ENCODE data around the gene SPATA2L. TPM values are rescaled to one million over a fixed set of nuclear protein-coding genes. Genes with fewer than 3 reads are reported as not detected.

SPATA2L gene
- total and polyA plus RNA-seq, 3 experiments from 2014 or later = 7.0 to 10.3 (median 7.6) TPM

DNA sequence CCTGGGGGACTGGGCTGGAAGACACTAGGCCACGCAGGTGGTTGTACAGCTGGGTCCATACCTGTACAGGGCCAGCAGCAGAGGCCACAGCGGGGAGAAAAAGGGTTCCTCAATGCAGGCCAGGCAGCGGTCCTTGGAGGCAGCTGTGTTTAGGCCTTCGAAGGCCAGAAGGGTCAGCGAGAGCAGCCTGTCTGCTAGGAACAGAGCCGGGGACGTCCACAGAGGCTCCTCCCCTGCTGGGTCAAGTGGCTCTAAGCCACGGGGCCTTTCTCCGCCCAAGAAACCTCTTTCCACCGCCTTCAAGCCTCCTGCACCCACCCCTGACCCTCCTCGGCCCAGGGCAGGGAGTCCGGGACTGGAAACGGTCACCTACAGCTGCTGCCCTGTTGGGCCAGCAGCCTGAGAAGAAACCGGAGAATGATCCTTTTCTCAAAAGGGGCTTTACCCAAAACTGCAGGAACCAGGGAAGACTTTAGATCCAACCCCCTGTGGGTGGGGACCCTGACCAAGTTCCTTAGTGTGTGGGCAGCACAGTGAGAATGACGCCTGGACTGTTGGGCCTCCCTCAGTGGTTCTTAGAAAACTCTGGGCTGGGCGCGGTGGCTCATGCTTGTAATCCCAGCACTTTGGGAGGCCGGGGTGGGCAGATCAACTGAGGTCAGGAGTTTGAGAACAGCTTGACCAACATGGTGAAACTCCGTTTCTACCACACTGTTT, 8.4 kb upstream of the SPATA2L start:
- ChIA-PET POLR2A (interaction anchor here (0.7 kb wide), 1 partner anchor 14 kb away, joined by 4 read pairs; no protein-coding TSS in a partner anchor), CTCF (interaction anchor here (0.6 to 17.8 kb wide), 8 partner anchors 9 to 200 kb away, joined by 3 to 323 read pairs (median 6); no protein-coding TSS in a partner anchor)
- no peaks in the 10 kb centered on the region for H3K36me3 Mint-ChIP-seq
- Histone ChIP-seq H3K27me3 (ENCODE audit: insufficient read depth, low read length, poor library complexity, severe bottlenecking) (no peaks in the 10 kb centered on the region), H3K4me1 (ENCODE audit: insufficient read depth, low read length) (peaks cover 15% of the 10 kb centered on the region), H3K4me3 (ENCODE audit: low read length) (no peak overlapping the region), H3K9me3 (ENCODE audit: low read length) (no peaks in the 10 kb centered on the region), H3K36me3 (ENCODE audit: insufficient read depth, low read length) (no peaks in the 10 kb centered on the region), H3K27ac (ENCODE audit: low read depth, low read length) (peak overlapping the region; percentile 33)
- peak overlapping the region in 4 of 7 donors; percentile 15 to 61 (median 33) for H3K4me3 Mint-ChIP-seq
- peaks cover 6 to 15% (median 10%) of the 10 kb centered on the region in 3 donors for H3K4me1 Mint-ChIP-seq
- H3K9me3 Mint-ChIP-seq = no peaks in the 10 kb centered on the region
- peak overlapping the region in 3 of 8 donors; percentile 58 to 74 (median 74) for H3K27ac Mint-ChIP-seq
- no peaks in the 10 kb centered on the region for H3K27me3 Mint-ChIP-seq
- DNase-seq = no peak

DNA sequence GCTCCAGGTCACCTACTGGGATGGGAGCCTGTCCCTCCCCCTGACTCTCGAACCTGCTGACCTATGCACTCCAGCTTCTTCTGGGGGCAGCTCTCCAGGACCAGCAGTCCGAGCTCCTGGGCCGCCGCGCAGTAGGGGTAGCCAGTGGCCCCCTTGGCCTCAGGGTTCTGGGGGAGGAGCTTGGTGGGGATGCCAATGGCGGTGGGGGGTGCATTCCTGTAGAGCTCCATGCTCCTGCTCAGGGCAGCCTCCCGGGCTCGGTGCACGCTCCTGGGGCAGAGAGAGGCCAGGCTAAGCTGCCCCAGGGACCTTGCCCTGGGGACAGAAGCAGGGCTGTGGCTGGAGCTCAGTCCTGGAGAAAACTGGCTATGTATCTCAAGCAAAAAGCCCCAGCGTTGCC, 7.7 kb upstream of the SPATA2L start:
- ChIA-PET CTCF (interaction anchor here (0.6 to 17.8 kb wide), 9 partner anchors 9 to 239 kb away, joined by 3 to 323 read pairs (median 6); no protein-coding TSS in a partner anchor), POLR2A (interaction anchor here (0.7 kb wide), 1 partner anchor 15 kb away, joined by 4 read pairs; no protein-coding TSS in a partner anchor)
- H3K4me3 ChIP-seq (ENCODE audit: low read length) = no peak overlapping the region
- no peaks in the 10 kb centered on the region for H3K9me3 ChIP-seq (ENCODE audit: low read length)
- H3K4me3 Mint-ChIP-seq = no peak overlapping the region
- H3K27ac Mint-ChIP-seq = peak overlapping the region in 1 of 8 donors; percentile 74
- no peaks in the 10 kb centered on the region for H3K27me3 Mint-ChIP-seq
- no peak for DNase-seq
- H3K36me3 ChIP-seq (ENCODE audit: insufficient read depth, low read length) = no peaks in the 10 kb centered on the region
- no peaks in the 10 kb centered on the region for H3K9me3 Mint-ChIP-seq
- H3K4me1 Mint-ChIP-seq = peaks cover 5 to 15% (median 6%) of the 10 kb centered on the region in 3 donors
- H3K36me3 Mint-ChIP-seq = no peaks in the 10 kb centered on the region
- no peak overlapping the region for H3K27ac ChIP-seq (ENCODE audit: low read depth, low read length)
- H3K27me3 ChIP-seq (ENCODE audit: insufficient read depth, low read length, poor library complexity, severe bottlenecking) = no peaks in the 10 kb centered on the region
- peaks cover 15% of the 10 kb centered on the region for H3K4me1 ChIP-seq (ENCODE audit: insufficient read depth, low read length)

DNA sequence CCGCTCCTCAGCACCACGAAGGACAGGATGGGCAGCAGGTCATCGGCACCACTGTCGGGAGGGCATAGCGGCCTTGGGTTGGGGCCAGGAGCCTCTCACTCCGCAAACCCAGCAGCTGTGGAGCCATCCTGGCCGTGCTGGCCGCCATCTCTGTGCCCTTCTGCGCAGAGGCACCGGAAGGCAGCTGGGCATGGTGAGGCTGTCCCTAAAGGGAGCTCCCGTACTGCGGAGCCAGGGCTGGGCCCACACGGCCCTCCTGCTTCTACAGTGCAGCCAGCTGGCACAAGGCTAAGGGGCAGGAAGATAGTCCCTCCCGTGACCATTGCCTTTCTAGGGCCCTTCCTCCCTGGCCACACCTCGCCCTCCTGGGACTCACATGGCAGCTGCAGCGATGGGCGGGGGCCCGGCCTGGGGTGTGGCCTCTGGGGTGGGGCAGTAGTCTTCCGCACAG, 7.0 kb upstream of the SPATA2L start:
- no peak for DNase-seq
- H3K9me3 Mint-ChIP-seq = no peaks in the 10 kb centered on the region
- Histone ChIP-seq H3K9me3 (ENCODE audit: low read length) (no peaks in the 10 kb centered on the region), H3K27me3 (ENCODE audit: insufficient read depth, low read length, poor library complexity, severe bottlenecking) (no peaks in the 10 kb centered on the region), H3K4me1 (ENCODE audit: insufficient read depth, low read length) (peaks cover 15% of the 10 kb centered on the region), H3K27ac (ENCODE audit: low read depth, low read length) (no peak overlapping the region), H3K36me3 (ENCODE audit: insufficient read depth, low read length) (no peaks in the 10 kb centered on the region), H3K4me3 (ENCODE audit: low read length) (no peak overlapping the region)
- no peak overlapping the region for H3K27ac Mint-ChIP-seq
- H3K4me3 Mint-ChIP-seq = no peak overlapping the region
- CTCF ChIA-PET = interaction anchor here (1.2 to 17.8 kb wide), 6 partner anchors 9 to 239 kb away, joined by 4 to 323 read pairs (median 8); no protein-coding TSS in a partner anchor
- H3K36me3 Mint-ChIP-seq = no peaks in the 10 kb centered on the region
- H3K27me3 Mint-ChIP-seq = no peaks in the 10 kb centered on the region
- H3K4me1 Mint-ChIP-seq = peaks cover 5 to 15% (median 6%) of the 10 kb centered on the region in 3 donors
- POLR2A ChIA-PET = interaction anchor here (1.2 to 3.6 kb wide), 2 partner anchors 9 to 16 kb away, joined by 3 to 24 read pairs; no protein-coding TSS in a partner anchor

DNA sequence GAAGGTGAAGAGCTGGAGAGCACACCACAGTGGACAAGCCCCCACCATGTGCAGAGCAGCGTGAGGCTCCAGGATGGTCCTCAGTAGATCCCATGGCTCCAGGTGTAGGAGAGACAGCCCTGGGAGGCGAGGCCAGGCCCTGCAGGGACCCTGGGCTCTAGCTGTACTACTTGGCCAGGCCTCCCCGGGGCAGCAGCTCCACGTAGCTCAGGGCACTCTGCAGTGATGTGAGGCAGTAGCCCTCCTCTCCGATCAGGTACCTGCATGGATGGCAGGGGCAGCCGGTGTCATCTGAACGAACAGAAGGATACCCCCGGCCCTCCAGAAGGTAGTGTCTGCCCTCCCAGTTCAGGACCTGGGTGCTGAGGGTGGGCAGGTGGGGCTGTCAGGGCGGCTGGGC, 6.2 kb upstream of the SPATA2L start:
- H3K27me3 Mint-ChIP-seq = no peaks in the 10 kb centered on the region
- CTCF ChIA-PET = interaction anchor here (1.1 to 17.8 kb wide), 7 partner anchors 8 to 240 kb away, joined by 3 to 323 read pairs (median 9); no protein-coding TSS in a partner anchor
- H3K27ac Mint-ChIP-seq = peak overlapping the region in 1 of 8 donors; percentile 61
- H3K9me3 Mint-ChIP-seq = no peaks in the 10 kb centered on the region
- H3K4me3 ChIP-seq (ENCODE audit: low read length) = no peak overlapping the region
- H3K27ac ChIP-seq (ENCODE audit: low read depth, low read length) = no peak overlapping the region
- peaks cover 6 to 16% (median 9%) of the 10 kb centered on the region in 3 donors for H3K4me1 Mint-ChIP-seq
- POLR2A ChIA-PET = interaction anchor here (1.2 to 3.6 kb wide), 2 partner anchors 10 to 17 kb away, joined by 3 to 24 read pairs; no protein-coding TSS in a partner anchor
- no peak for DNase-seq
- no peaks in the 10 kb centered on the region for H3K27me3 ChIP-seq (ENCODE audit: insufficient read depth, low read length, poor library complexity, severe bottlenecking)
- no peaks in the 10 kb centered on the region for H3K36me3 ChIP-seq (ENCODE audit: insufficient read depth, low read length)
- peaks cover 14% of the 10 kb centered on the region for H3K4me1 ChIP-seq (ENCODE audit: insufficient read depth, low read length)
- H3K4me3 Mint-ChIP-seq = peak overlapping the region in 1 of 7 donors; percentile 19
- H3K36me3 Mint-ChIP-seq = no peaks in the 10 kb centered on the region
- no peaks in the 10 kb centered on the region for H3K9me3 ChIP-seq (ENCODE audit: low read length)

DNA sequence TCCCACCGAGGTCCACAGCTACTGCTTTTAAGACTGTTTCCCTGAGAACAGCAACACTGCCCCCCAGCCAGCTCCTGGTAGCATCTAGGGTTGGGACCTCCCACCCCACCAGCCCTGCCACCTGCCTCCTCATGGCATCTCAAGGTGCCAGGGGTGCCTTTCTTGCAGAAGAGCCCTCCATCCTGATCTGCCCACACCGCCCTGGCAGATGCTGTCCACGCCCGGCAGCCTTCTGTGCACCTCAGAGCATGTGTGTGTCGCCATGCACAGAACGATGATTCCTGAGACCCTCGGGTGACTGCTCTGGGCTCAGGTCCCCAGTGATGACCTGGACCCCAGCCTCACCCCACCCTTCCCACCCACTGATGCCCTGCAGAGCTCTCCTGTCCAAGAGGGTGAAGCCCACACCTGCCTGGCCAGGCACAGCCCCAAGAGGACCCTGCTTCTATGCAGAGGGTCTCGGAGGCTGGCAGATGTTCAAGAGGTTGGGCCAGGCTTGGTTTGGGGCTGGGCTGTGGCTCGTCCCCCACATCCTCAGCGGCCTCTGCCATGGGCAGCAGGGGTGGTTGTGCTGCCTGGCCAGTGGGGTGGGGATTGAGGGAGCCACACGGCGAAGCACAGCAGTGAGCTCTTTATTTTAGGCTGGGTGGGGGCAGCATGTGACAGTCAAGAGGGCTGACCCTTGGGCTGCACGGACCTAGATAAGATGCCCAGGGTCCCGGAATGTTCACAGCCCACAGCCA, 5.2 kb upstream of the SPATA2L start:
- Histone ChIP-seq H3K4me1 (ENCODE audit: insufficient read depth, low read length) (peaks cover 13% of the 10 kb centered on the region), H3K9me3 (ENCODE audit: low read length) (no peaks in the 10 kb centered on the region), H3K4me3 (ENCODE audit: low read length) (no peak overlapping the region), H3K36me3 (ENCODE audit: insufficient read depth, low read length) (no peaks in the 10 kb centered on the region), H3K27ac (ENCODE audit: low read depth, low read length) (no peak overlapping the region), H3K27me3 (ENCODE audit: insufficient read depth, low read length, poor library complexity, severe bottlenecking) (no peaks in the 10 kb centered on the region)
- POLR2A ChIA-PET = interaction anchor here (0.7 to 3.6 kb wide), 8 partner anchors 8 to 167 kb away, joined by 3 to 24 read pairs (median 4); partner anchors contain the start of gene TCF25
- Mint-ChIP-seq H3K4me3 (no peak overlapping the region), H3K36me3 (no peaks in the 10 kb centered on the region), H3K27ac (peak overlapping the region in 1 of 8 donors; percentile 17), H3K27me3 (no peaks in the 10 kb centered on the region), H3K9me3 (no peaks in the 10 kb centered on the region), H3K4me1 (peaks cover 13 to 15% (median 15%) of the 10 kb centered on the region in 3 donors)
- DNase-seq = no peak
- CTCF ChIA-PET = interaction anchor here (1.0 to 17.8 kb wide), 25 partner anchors 9 to 204 kb away, joined by 3 to 323 read pairs (median 5); partner anchors contain the start of genes CDK10, FANCA, TCF25 and VPS9D1

DNA sequence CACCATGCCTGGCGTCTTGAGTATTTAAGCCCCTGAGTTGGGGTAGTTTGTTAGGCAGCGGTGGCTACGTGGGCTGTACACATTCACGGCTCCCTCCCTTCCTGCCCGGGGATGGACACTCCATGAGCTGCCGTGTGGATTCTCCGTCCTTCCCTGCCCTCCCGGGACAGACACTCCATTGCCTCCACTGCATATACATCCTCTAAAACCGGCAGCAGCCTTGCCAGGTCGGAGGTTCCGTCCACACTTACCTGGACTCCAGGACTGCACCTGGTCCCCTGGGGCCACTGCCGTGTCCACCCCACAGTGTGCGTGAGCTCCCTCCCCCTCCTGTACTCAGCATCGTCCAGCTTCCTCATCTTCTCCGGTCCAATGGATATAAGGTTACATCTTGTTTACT, 3.5 kb upstream of the SPATA2L start:
- no peak overlapping the region for H3K27ac ChIP-seq (ENCODE audit: low read depth, low read length)
- DNase-seq = no peak
- CTCF ChIA-PET = interaction anchor here (0.5 to 17.8 kb wide), 16 partner anchors 8 to 206 kb away, joined by 3 to 323 read pairs (median 8); partner anchors contain the start of gene TCF25
- no peaks in the 10 kb centered on the region for H3K27me3 ChIP-seq (ENCODE audit: insufficient read depth, low read length, poor library complexity, severe bottlenecking)
- POLR2A ChIA-PET = interaction anchor here (0.5 to 1.8 kb wide), 2 partner anchors 15 to 79 kb away, joined by 4 to 5 read pairs; no protein-coding TSS in a partner anchor
- Mint-ChIP-seq H3K36me3 (no peaks in the 10 kb centered on the region), H3K9me3 (no peaks in the 10 kb centered on the region), H3K27me3 (no peaks in the 10 kb centered on the region), H3K4me1 (peaks cover 15 to 24% (median 17%) of the 10 kb centered on the region in 3 donors), H3K27ac (no peak overlapping the region), H3K4me3 (no peak overlapping the region)
- H3K9me3 ChIP-seq (ENCODE audit: low read length) = no peaks in the 10 kb centered on the region
- H3K4me3 ChIP-seq (ENCODE audit: low read length) = no peak overlapping the region
- H3K36me3 ChIP-seq (ENCODE audit: insufficient read depth, low read length) = no peaks in the 10 kb centered on the region
- peaks cover 21% of the 10 kb centered on the region for H3K4me1 ChIP-seq (ENCODE audit: insufficient read depth, low read length)

DNA sequence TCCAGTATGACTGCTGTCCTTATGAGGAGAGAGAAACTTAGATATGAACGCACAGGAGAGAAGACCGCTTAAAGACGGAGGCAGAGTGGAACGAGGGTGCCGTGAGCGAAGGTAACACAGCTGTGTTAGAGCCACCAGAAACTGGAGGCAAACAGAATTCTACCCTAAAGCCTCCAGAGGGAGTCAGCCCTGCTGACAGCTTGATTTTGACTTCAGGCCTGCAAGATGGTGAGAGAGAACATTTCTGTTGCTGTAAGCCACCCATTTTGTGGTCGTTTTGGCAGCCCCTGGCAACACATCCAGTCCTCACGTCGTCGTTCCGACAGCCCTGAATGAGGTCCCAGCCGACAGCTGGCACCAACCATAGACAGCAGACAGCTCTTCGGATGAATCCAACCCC, 2.8 kb upstream of the SPATA2L start:
- H3K9me3 ChIP-seq (ENCODE audit: low read length) = no peaks in the 10 kb centered on the region
- ChIA-PET CTCF (interaction anchor here (1.0 to 17.8 kb wide), 5 partner anchors 12 to 159 kb away, joined by 3 to 323 read pairs (median 46); no protein-coding TSS in a partner anchor), POLR2A (interaction anchor here (1.8 kb wide), 1 partner anchor 16 kb away, joined by 4 read pairs; no protein-coding TSS in a partner anchor)
- no peaks in the 10 kb centered on the region for H3K9me3 Mint-ChIP-seq
- H3K27me3 Mint-ChIP-seq = no peaks in the 10 kb centered on the region
- peak overlapping the region in 1 of 8 donors; percentile 43 for H3K27ac Mint-ChIP-seq
- H3K4me3 Mint-ChIP-seq = no peak overlapping the region
- H3K4me1 Mint-ChIP-seq = peaks cover 17 to 27% (median 19%) of the 10 kb centered on the region in 3 donors
- no peaks in the 10 kb centered on the region for H3K27me3 ChIP-seq (ENCODE audit: insufficient read depth, low read length, poor library complexity, severe bottlenecking)
- H3K4me3 ChIP-seq (ENCODE audit: low read length) = no peak overlapping the region
- H3K27ac ChIP-seq (ENCODE audit: low read depth, low read length) = no peak overlapping the region
- DNase-seq = no peak
- H3K36me3 ChIP-seq (ENCODE audit: insufficient read depth, low read length) = no peaks in the 10 kb centered on the region
- H3K4me1 ChIP-seq (ENCODE audit: insufficient read depth, low read length) = peaks cover 25% of the 10 kb centered on the region
- peaks cover 0 to under 1% (median 0%) of the 10 kb centered on the region in 3 donors for H3K36me3 Mint-ChIP-seq

Data from CD8-positive, alpha-beta memory T cell (primary cell).